KBM-7 (cell line): ENCODE results near the gene TDRD3.

Source experiments
- DNase-seq: peaks from one replicate; pipeline ENCODE4 v3.0.0-alpha.2; 2015
- in situ Hi-C: fragments of 300-500 bp; cut with MboI; formaldehyde crosslinking; loops from 2 replicates; pipeline ENCODE4 v1.14.3; 2020; ENCODE audit warnings: low sequenced_read_pairs, low pct_unique_long_range_greater_than_20kb, mixed read lengths

Gene TDRD3

GRCh38 chr13:60613080-60613479 is 216.1 kb downstream of the TDRD3 start:
- in situ Hi-C loops = no loop called here
- no peak for DNase-seq

- in situ Hi-C loops = no loop called here
- DNase-seq = no peak
Measured at GRCh38 chr13:60617991-60618733, 221.1 kb downstream of the TDRD3 start.

- in situ Hi-C loops = no loop called here
Measured at GRCh38 chr13:60619461-60619860, 222.4 kb downstream of the TDRD3 start.

GRCh38 chr13:60620611-60621395 is 223.8 kb downstream of the TDRD3 start:
- in situ Hi-C loops = no loop called here
- no peak for DNase-seq

More at GRCh38 chr13:60619461-60619860, 222.4 kb downstream of the TDRD3 start:
- DNase-seq = peak; percentile 49

- in situ Hi-C loops = no loop called here
- no peak for DNase-seq
Measured at GRCh38 chr13:60623151-60623550, 226.1 kb downstream of the TDRD3 start.
